NCI-H69 (cell line): Measurements from ENCODE around the gene BATF.
A peak's percentile ranks its signal among the peaks of the same experiment; 100 is the strongest.

Experiments used
- DNase-seq: peaks from one replicate; lab custom pipeline; 2025; lab: John Stamatoyannopoulos, UW

The BATF gene

GRCh38 chr14:75522224-75522982 is at the start of gene BATF:
TSS of gene BATF (plus strand) at chr14:75522469. CDS start at chr14:75522683, 214 bp downstream.
- no peak for DNase-seq

GRCh38 chr14:75474127-75474526 is 48.1 kb upstream of the BATF start:
- peak; percentile 84 for DNase-seq

GRCh38 chr14:75476274-75476995 is 45.8 kb upstream of the BATF start:
- peak; percentile 86 for DNase-seq

GRCh38 chr14:75477881-75478280 is 44.4 kb upstream of the BATF start:
- no peak for DNase-seq

GRCh38 chr14:75479770-75480600 is 42.3 kb upstream of the BATF start:
- no peak for DNase-seq

- DNase-seq = no peak
Measured at GRCh38 chr14:75482366-75482765, 39.9 kb upstream of the BATF start.

GRCh38 chr14:75484711-75485429 is 37.4 kb upstream of the BATF start:
- DNase-seq = no peak

GRCh38 chr14:75486318-75486717 is 36.0 kb upstream of the BATF start:
- DNase-seq = no peak

GRCh38 chr14:75487155-75487671 is 35.1 kb upstream of the BATF start:
- no peak for DNase-seq

- no peak for DNase-seq
Measured at GRCh38 chr14:75489480-75489837, 32.8 kb upstream of the BATF start.

GRCh38 chr14:75491376-75491978 is 30.8 kb upstream of the BATF start:
- no peak for DNase-seq

GRCh38 chr14:75492832-75493591 is 29.3 kb upstream of the BATF start:
- DNase-seq = no peak

- DNase-seq = no peak
Measured at GRCh38 chr14:75493592-75494087, 28.6 kb upstream of the BATF start.

GRCh38 chr14:75494896-75495295 is 27.4 kb upstream of the BATF start:
- no peak for DNase-seq

GRCh38 chr14:75495399-75495798 is 26.9 kb upstream of the BATF start:
- DNase-seq = no peak

GRCh38 chr14:75495882-75496281 is 26.4 kb upstream of the BATF start:
- peak; percentile 59 for DNase-seq

- DNase-seq = no peak
Measured at GRCh38 chr14:75496755-75497154, 25.5 kb upstream of the BATF start.

GRCh38 chr14:75497191-75497590 is 25.1 kb upstream of the BATF start:
- DNase-seq = no peak

GRCh38 chr14:75497701-75498100 is 24.6 kb upstream of the BATF start:
- DNase-seq = no peak
